Iris pigment epithelial cell (primary cell): ENCODE measurements around the gene HCFC1.

Experiments used
- DNase-seq: peaks from one replicate; pipeline ENCODE4 v3.0.0-alpha.2; 2011; ENCODE audit warnings: low read depth

Gene HCFC1

GRCh38 chrX:153922932-153923857 is 48.4 kb downstream of the HCFC1 start:
- DNase-seq, result peak; percentile 57

DNA sequence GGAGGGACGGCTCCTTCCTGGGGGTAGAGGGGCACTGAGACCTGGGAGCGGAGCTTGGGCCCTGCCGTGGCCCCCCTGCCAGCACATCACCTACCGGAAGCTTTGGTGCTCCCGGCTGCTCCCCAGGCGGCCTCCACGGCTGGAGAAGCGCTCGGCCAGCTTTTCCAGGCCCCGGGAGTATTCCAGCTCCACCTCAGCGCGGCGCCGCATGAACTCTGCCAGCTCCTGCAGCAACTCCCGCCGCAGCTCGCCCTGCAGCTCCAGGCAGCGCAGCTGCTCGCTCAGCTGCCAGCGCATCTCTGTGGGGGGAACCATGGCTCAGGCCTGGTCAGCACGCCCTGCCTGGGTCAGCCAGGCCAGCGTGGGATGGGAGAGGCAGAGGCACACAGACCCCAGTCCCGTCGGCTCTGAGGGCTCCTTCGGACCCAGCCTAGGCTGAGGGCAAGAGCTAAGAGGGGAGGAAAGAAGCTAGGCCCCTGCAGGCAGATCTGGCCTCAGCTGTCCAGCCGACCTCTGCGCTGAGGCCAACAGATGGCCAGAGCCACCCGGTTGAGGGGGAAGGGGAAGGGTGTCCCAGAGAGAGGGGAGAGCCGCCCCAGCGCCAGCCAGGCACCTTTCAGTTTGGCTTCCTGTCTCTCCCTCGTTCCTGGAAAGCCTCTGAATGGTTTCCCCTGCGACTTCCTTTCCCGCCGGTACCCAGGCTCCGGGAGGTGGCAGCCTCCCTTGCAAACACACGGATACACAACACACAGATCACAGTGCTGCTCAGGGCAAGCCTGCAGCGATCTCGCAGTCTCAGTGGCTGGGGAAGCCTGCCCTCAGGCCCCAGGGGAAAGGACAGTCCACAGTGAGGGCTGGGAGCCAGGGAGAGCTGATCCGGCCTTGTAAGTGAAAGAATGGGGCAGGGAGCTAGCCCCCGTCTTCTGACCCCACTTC is 49.8 kb downstream of the HCFC1 start:
- DNase-seq, result no peak

DNA sequence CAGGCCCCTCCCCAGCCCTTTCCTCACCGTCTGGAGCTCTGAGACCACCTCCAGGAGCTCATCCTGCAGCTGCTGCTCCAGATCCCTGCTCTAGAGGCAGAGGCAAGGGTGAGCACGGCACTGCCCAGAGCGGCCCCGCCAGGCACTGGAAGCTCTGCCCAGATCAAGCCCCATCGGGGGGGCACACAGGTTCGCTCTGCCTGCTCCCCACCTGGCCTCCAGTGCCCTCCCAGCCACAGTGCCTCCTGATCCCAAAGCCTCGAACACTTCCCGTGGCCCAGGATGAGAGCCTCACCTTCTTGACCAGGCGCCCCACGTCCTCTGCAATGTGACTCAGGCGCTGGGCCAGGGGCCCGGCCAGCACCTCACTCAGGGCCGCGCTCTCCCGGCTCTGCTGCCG is 50.5 kb downstream of the HCFC1 start:
- no peak for DNase-seq

GRCh38 chrX:153920546-153920945 is 51.1 kb downstream of the HCFC1 start:
- DNase-seq, result no peak

- DNase-seq, result no peak
Observed at GRCh38 chrX:153919281-153919680, 52.3 kb downstream of the HCFC1 start.

DNA sequence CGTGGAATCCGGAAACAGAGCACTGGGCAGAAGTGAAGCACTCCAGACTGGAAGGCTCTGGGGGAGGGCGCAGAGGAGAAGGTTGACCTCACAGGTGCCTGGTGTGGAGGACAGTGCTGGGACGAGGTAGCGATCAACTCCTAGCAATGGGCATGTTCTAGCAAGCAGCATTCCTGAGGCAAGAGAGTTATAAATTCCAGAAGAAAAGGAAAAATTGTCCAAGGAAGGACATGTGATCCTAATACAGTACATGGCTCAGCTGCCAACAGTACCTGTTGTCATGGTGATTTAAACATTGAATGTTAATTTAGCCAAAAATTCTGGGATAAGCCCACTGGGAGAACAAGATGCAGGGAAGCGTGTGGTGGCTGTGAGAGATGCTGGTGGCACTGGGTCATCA is 53.7 kb downstream of the HCFC1 start:
- DNase-seq, result no peak

DNA sequence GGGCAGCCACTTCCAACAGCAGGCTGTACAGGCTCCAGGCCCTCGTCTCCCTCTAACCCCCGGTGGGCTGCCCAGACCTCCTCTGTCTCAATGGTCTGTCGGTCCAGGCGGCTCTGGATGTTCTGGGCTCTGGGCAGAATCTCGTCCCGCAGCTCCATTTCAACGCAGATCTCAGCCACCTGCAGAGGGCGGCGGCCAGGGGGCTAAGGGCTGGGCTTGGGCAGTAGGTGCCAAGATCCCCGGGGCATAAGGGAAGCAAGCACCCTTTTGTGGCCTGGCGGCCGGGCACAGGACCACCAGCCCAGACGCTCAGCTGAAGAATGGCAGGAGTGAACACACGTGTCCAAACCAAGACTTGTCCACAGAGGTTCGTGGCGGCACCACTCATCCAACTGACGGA is 57.9 kb downstream of the HCFC1 start:
- DNase-seq, result no peak

GRCh38 chrX:153913211-153913610 is 58.4 kb downstream of the HCFC1 start:
- no peak for DNase-seq

- DNase-seq, result no peak
Observed at GRCh38 chrX:153911798-153912197, 59.8 kb downstream of the HCFC1 start.

DNA sequence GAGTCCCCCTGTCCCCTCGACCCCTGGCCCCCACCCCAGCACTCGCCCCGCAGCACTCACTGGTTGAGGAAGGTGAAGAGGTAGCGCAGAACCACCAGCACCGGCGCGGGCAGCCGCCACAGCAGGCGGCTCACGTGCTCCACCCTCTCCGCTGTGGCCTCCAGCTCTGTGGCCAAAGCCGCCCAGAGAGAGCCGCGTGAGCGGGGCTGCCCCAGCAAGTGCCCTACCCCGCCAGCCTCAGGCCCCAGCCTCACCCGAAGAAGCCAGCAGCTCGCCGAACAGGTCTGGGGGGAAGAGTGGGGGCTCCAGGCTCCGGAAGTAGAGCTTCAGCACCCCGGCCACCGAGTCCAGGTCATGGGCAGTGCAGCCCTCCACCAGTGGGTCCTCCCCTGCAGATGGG is 61.2 kb downstream of the HCFC1 start:
- DNase-seq, result no peak

DNA sequence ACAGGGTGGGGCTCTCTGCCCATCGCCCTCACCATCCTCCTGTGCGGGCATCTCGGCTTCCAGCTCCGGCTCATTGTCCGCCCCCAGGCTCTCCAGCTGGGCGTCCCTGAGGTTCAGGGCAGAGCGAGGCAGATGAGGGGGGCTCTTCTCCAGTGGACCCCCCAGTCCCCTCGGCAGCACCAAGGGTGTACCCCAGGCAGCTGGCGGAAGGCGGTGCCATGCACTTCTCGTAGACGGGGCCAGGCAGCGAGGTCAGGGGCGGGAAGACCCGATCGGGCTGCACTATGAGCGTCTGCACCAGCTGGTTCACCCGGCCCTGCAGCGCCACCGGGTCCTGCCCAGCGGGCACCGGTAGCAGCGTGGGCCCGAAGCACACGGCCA is 61.6 kb downstream of the HCFC1 start:
- DNase-seq, result no peak

DNA sequence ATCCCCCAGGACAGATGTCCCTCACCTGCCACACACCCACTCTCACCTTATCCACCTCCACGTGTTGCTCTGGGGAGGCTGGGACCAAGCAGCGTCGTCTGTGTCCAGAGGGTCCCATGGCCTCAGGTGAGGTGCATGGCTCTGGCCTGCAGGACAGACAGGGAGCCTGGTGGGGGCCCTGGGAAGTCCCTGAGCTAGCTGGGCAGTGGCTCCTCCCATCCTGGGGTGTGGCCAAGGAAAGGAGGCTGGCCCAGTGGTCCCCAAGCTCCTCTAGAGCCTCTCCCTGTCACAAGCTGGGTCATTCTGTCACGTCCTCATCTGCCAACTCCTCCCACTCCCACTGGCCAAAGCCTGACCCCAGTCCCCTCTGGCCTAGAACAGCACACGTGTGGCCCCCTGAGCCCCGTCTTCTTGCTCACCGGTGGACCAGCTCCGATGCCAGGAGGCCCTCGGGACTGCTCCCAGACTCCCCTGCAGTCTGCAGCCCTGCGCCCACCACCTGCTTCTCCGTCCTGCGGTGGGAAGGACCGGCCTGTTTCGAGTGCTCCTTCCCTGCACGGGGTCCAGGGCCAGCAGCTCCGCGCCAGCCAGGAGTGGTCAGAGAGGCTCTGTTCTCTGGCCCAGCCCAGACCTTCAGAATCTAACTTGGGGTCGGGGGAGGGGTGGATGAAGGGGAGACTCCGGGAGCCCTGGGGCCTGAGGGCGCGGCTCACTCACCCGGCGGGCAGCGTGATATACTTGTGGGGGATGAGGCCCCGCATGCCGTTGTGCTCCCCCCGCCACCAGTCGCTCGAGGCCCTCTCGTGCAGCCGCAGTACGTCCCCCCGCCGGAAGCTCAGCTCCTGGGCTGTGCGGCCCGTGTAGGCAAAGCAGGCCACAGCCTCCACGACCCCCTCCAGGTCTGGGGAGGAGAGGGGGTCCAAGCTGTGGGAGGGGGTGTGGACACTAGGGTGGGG is 62.3 kb downstream of the HCFC1 start:
- no peak for DNase-seq

DNA sequence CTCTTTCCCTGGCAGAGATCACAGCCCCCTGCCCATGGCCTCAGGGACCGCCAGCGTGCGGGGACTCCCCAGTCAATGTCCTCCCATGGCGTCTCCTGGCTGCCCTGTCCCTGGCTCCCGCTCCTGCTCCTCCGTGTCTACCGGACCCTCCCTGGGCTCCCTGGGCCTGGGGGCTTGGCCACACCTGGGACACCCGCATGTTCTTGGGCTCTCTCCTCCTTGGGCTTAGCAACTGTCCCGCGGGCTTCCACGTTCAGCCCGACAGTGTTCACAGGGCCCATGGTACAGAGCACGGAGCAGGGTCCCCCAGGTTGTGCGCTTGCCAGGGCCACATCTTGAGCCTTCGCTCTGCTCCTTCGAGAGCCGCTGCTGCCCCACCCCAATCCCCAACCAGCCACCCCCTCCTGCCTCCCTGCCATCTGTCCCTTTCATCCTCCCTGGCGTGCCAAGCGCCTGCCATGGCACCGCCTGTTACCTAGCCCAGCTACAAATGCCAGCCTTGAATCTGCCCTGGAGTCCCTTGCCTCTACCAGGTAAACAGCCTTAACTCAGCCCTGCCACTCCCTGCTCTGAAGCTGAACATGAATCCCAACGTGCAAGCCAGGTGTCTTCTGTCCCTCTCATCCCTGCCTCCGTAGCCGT is 63.3 kb downstream of the HCFC1 start:
- DNase-seq, result no peak

DNA sequence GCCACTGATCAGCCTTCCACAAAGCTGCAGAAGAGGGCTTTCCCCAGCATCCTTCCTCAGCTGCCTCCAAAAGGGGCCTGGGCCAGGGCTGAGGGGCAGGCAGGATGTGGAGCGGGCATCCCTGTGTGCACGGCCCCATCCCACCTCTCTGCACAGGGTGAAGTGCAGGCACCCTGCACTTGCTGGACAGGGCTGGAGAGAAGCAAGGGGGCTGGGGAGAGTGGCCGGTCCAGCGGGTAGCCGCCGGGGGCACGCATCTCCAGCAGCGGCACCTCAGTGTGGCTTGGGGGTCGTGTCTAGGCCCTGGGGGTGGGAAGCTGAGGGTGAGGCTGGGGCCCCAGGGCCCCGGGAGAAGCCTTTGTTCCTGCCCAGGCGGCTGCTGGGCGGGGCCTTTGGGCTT is 64.2 kb downstream of the HCFC1 start:
- DNase-seq, result no peak

- no peak for DNase-seq
Observed at GRCh38 chrX:153906126-153906917, 65.3 kb downstream of the HCFC1 start.

DNA sequence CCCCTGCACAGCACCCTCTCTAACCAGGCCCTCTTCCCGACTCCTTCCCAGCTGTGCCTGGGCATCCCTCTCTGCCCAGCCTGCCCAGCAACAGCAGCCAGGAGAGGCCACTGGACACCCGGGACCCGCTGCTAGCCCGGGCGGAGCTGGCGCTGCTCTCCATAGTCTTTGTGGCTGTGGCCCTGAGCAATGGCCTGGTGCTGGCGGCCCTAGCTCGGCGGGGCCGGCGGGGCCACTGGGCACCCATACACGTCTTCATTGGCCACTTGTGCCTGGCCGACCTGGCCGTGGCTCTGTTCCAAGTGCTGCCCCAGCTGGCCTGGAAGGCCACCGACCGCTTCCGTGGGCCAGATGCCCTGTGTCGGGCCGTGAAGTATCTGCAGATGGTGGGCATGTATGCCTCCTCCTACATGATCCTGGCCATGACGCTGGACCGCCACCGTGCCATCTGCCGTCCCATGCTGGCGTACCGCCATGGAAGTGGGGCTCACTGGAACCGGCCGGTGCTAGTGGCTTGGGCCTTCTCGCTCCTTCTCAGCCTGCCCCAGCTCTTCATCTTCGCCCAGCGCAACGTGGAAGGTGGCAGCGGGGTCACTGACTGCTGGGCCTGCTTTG is 66.0 kb downstream of the HCFC1 start:
- no peak for DNase-seq

DNA sequence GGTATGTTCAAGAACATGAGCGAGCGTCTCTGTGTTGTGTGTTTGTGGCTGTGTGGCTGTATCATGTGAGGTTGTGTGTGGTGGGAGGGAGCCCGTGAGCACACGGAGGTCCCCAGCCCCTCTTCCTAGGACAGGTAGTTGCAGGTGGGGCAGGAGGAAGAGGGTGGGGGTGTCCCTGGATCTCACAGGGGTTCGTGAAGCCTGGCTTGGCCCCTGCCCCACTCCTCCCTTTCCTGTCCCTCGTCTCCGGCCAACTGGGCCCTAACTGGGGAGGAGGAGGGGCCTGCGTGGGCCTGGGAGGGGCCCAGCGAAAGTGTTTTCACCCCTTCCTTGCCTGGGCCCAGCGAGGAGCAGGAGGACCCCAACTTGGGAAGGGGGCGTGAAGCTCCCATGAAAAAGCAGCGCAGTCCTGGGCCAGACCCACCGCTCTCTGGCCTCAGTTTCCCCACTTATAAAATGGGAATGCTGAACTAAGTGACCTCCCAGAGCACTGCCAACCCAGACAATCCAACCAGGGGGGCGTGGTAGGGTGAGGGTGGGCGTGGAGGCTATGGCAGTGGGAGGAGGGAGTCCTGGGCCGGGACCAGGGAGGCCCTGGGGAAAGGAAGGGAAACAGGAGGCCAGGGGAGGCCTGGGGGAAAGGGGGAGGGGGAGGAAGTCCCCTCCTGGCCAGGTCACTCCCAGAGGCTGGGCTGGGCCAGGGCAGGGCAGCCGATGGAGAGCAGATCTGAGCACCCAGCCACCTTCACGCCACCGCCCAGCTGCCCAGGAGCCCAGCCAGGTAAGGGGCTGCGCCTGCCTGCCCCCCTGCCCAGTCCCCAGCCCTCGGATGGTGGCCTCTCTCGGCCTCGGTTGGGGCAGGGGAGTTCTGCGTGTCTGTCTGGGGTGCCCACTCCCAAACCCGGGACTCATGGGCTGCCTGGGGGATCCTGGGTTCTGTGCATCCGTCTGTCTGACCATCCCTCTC is 67.3 kb downstream of the HCFC1 start, which contains the start of gene AVPR2:
Gene AVPR2 (plus strand): TSS at position 683 of the 967 bp plus-strand sequence. CDS start 473 bp downstream, outside the sequence.
- DNase-seq, result no peak

DNA sequence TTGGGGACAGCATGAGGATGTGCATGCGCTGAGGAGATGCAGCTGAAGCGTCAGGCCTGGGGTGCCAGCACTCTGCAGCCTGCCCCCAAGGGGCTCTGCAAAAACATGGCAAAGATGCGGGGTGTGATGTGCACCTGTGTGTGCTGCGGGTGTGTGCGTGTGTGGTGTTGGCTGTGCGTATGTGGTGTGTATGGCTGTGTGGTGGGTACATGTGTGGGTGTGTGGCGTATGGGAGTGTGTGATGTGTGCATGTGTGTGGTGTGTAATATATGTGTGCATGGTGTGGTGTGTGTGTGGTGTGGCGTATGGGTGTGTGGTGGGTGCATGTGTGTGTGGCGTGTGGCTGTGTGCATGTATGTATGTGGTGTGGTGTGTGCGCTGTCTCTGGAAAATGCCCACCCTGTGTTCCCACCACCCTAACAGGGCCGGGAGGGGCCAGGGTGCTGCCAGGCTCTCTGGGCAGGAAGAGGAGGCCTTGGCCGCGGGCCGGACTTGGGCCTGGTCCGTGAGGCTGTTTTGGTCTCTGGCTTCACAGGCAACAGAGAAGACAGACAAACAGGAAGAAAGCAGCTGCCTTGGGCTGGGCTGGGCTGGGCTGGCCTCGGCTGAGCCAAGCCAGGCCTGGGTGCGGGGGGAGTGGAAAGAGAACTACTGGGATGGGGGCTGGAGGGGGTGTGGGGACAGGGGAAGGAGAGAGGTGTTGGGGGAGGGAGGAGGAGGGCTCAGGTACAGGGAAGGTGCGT is 68.2 kb downstream of the HCFC1 start:
- DNase-seq, result no peak
